Measurements from ENCODE around the gene SCN3B. TPM values are rescaled to one million over a fixed set of nuclear protein-coding genes. Genes with fewer than 3 reads are reported as not detected.

SCN3B gene
- total RNA-seq, 1 experiment from 2014 or later = 0.77 TPM

GRCh38 chr11:123674297-123674696 lies 19.9 kb upstream of the SCN3B start:
- Histone ChIP-seq H3K9me3 (ENCODE audit: control insufficient read depth, low read depth, low read length) (no peaks in the 10 kb centered on the region), H3K18ac (ENCODE audit: insufficient read length, low read depth, low read length) (no peak overlapping the region), H2BK20ac (ENCODE audit: low read depth, low read length, poor library complexity, severe bottlenecking) (no peak overlapping the region), H3K9ac (ENCODE audit: extremely low read depth, insufficient read length, low read length) (no peak overlapping the region), H3K14ac (ENCODE audit: insufficient read depth, low read length) (no peak overlapping the region), H3K27ac (ENCODE audit: insufficient read length, low read depth, low read length) (no peak overlapping the region), H4K8ac (replicated peaks; ENCODE audit: insufficient read length, low read depth, low read length) (no peak overlapping the region), H3K27me3 (ENCODE audit: insufficient read depth, low read length) (no peaks in the 10 kb centered on the region), H4K91ac (ENCODE audit: insufficient read length, low read depth, low read length) (no peak overlapping the region), H3K23me2 (ENCODE audit: insufficient read length, low read depth, low read length, poor library complexity, severe bottlenecking) (no peaks in the 10 kb centered on the region), H2AK5ac (ENCODE audit: insufficient read length, low read length) (no peak overlapping the region), H4K5ac (ENCODE audit: insufficient read length, low read depth, low read length) (no peak overlapping the region), H4K20me1 (ENCODE audit: control insufficient read depth, insufficient read depth, insufficient read length) (no peaks in the 10 kb centered on the region), H2BK5ac (ENCODE audit: insufficient read length, low read length) (no peak overlapping the region), H3K56ac (ENCODE audit: insufficient read length, low read depth, low read length) (no peak overlapping the region), H3K79me2 (ENCODE audit: insufficient read depth, low read length) (no peaks in the 10 kb centered on the region), H2AFZ (ENCODE audit: low read length) (no peak overlapping the region), H2BK12ac (ENCODE audit: insufficient read length, low read depth, low read length) (no peak overlapping the region), H3K23ac (ENCODE audit: insufficient read length, low read depth, low read length) (no peak overlapping the region), H3K4me2 (ENCODE audit: insufficient read depth, insufficient read length, low read length) (no peak overlapping the region), H2BK120ac (ENCODE audit: low read depth, low read length, poor library complexity, severe bottlenecking) (no peak overlapping the region), H3K4me1 (ENCODE audit: insufficient read depth, low read length) (peaks cover 5% of the 10 kb centered on the region; the same call in 1 of the 2 replicates), H2BK15ac (ENCODE audit: low read depth, low read length) (no peak overlapping the region), H3K4ac (ENCODE audit: low read depth, low read length) (no peak overlapping the region), H3T11ph (ENCODE audit: low read length) (no peak overlapping the region), H3K79me1 (ENCODE audit: insufficient read depth, low read depth, low read length, poor library complexity, severe bottlenecking) (no peaks in the 10 kb centered on the region)
- Mint-ChIP-seq H3K4me3 (no peak overlapping the region), H3K27me3 (ENCODE audit: low read depth) (peaks cover 7% of the 10 kb centered on the region), H3K27ac (no peak overlapping the region), H3K4me1 (peaks cover 5 to 10% of the 10 kb centered on the region in 2 experiments), H3K36me3 (ENCODE audit: insufficient read depth in 1 of 3, low read depth in 3 of 3) (no peaks in the 10 kb centered on the region; a peak in 1 of 7 replicates), H3K9me3 (peaks cover 0 to 2% of the 10 kb centered on the region in 2 experiments; a peak in 1 of 5 replicates)
- no CpG with 5 or more reads among the region's 2 CpGs for WGBS (ENCODE audit: extremely low coverage, insufficient read length, low lambda C conversion rate)
- no peak for TF ChIP-seq CTCF (conservative IDR thresholded peaks at IDR 0.05)
- no peak for DNase-seq

All from H9 (cell line).